Left ventricle myocardium inferior (tissue), 1 donor: ENCODE data around the gene DNAJC11. TPM values are rescaled to one million over a fixed set of nuclear protein-coding genes. Genes with fewer than 3 reads are reported as not detected.

Experiments used
- DNase-seq: peaks from one replicate; pipeline ENCODE4 v3.0.0-alpha.2; 2020
- H3K27ac ChIP-seq: fragments of 200-600 bp; replicated peaks from 2 replicates; pipeline ENCODE4 v1.8.0; 2021
- H3K27me3 ChIP-seq: fragments of 200-600 bp; 2 replicates; pipeline ENCODE4 v1.8.0; 2021; ENCODE audit warnings: low read depth
- H3K36me3 ChIP-seq: fragments of 200-600 bp; 2 replicates; pipeline ENCODE4 v1.8.0; 2021
- H3K4me1 ChIP-seq: fragments of 200-600 bp; 2 replicates; pipeline ENCODE4 v1.8.0; 2021
- H3K4me3 ChIP-seq: fragments of 200-600 bp; 2 replicates; pipeline ENCODE4 v1.8.0; 2021; ENCODE audit warnings: mild to moderate bottlenecking, moderate library complexity
- H3K9me3 ChIP-seq: fragments of 200-600 bp; replicated peaks from 2 replicates; pipeline ENCODE4 v1.8.0; 2021
- CTCF ChIP-seq: fragments of 200-600 bp; IDR thresholded peaks from 2 replicates; pipeline ENCODE4 v1.8.0; 2021; ENCODE audit warnings: antibody characterized with exemption, mild to moderate bottlenecking, borderline replicate concordance
- intact Hi-C: fragments of 100-400 bp; cut with micrococcal nuclease; formaldehyde crosslinking; loops from one replicate; pipeline ENCODE4 v1.11.0; 2022
- total RNA-seq: library from RNA; stranded (reverse); fragmentation: NEBNext Ultra II Directional; extraction: Animal tissue kit (Norgen Biotek cat#: 25700); gene quantifications from one replicate; pipeline ENCODE4 v1.2.1, GENCODE V29; 2021
- donor health status: DM: no; HTN: yes; CAD: no; lungs with severe emphysema.

The DNAJC11 gene
- total RNA-seq, 1 donor from 2014 or later, result 73.6 TPM

- Histone ChIP-seq H3K36me3 (no peaks in the 10 kb centered on the region), H3K27ac (peak overlapping the region; percentile 53), H3K4me1 (peaks cover 37% of the 10 kb centered on the region), H3K27me3 (no peaks in the 10 kb centered on the region), H3K4me3 (no peak overlapping the region), H3K9me3 (no peaks in the 10 kb centered on the region)
- no peak for TF ChIP-seq CTCF
- DNase-seq, result no peak
- intact Hi-C loops, result no loop called here
Measured at GRCh38 chr1:6686294-6686693, 15.3 kb downstream of the DNAJC11 start.

- peaks cover 28% of the 10 kb centered on the region for H3K4me1 ChIP-seq
- TF ChIP-seq CTCF, result no peak
- no peak for DNase-seq
- H3K27me3 ChIP-seq, result no peaks in the 10 kb centered on the region
- H3K9me3 ChIP-seq, result no peaks in the 10 kb centered on the region
- no peak overlapping the region for H3K27ac ChIP-seq
- peaks cover 4% of the 10 kb centered on the region for H3K36me3 ChIP-seq
- H3K4me3 ChIP-seq, result no peak overlapping the region
- intact Hi-C loops, result no loop called here
Measured at GRCh38 chr1:6685381-6685780, 16.2 kb downstream of the DNAJC11 start.

GRCh38 chr1:6683434-6683833 lies 18.2 kb downstream of the DNAJC11 start:
- peaks cover 23% of the 10 kb centered on the region for H3K36me3 ChIP-seq
- intact Hi-C loops, result no loop called here
- H3K27me3 ChIP-seq, result no peaks in the 10 kb centered on the region
- peaks cover 25% of the 10 kb centered on the region for H3K4me1 ChIP-seq
- no peak overlapping the region for H3K27ac ChIP-seq
- no peak overlapping the region for H3K4me3 ChIP-seq
- no peaks in the 10 kb centered on the region for H3K9me3 ChIP-seq
- no peak for DNase-seq
- TF ChIP-seq CTCF, result no peak

DNA sequence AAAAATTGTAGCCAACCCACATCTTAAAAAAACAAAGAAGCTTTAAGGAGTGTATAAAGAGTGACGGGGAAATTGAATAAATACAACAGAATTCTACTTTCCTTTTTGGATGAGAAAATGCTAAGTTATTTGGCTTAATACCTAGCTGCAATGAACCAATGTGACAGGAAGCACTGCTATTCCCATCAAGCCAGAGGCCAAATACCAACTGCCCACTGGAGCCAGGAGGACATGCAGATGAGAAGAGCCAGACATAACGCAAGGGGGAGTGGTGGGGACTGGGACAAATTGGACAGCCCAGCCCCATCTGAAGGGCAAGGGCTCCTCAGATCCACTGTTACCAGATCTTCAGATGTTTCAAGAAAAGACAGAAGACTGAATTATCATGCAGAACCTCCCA lies 25.7 kb downstream of the DNAJC11 start:
- intact Hi-C loops, result no loop called here
- TF ChIP-seq CTCF, result no peak
- no peak for DNase-seq
- Histone ChIP-seq H3K9me3 (no peaks in the 10 kb centered on the region), H3K27me3 (no peaks in the 10 kb centered on the region), H3K36me3 (peaks cover 64% of the 10 kb centered on the region), H3K4me3 (no peak overlapping the region), H3K4me1 (peaks cover 42% of the 10 kb centered on the region), H3K27ac (peak overlapping the region; percentile 37)

GRCh38 chr1:6674771-6675170 lies 26.8 kb downstream of the DNAJC11 start:
- intact Hi-C loops, result no loop called here
- Histone ChIP-seq H3K36me3 (peaks cover 55% of the 10 kb centered on the region), H3K27me3 (no peaks in the 10 kb centered on the region), H3K4me3 (no peak overlapping the region), H3K27ac (peak overlapping the region; percentile 80), H3K9me3 (no peaks in the 10 kb centered on the region), H3K4me1 (peaks cover 42% of the 10 kb centered on the region)
- no peak for TF ChIP-seq CTCF
- no peak for DNase-seq
